Measurements from ENCODE around the gene RGS16.

RGS16 gene

GRCh38 chr1:182629080-182629479 is 24.9 kb upstream of the RGS16 start:
- no peak for DNase-seq

GRCh38 chr1:182628657-182629056 is 24.5 kb upstream of the RGS16 start:
- DNase-seq: no peak

DNA sequence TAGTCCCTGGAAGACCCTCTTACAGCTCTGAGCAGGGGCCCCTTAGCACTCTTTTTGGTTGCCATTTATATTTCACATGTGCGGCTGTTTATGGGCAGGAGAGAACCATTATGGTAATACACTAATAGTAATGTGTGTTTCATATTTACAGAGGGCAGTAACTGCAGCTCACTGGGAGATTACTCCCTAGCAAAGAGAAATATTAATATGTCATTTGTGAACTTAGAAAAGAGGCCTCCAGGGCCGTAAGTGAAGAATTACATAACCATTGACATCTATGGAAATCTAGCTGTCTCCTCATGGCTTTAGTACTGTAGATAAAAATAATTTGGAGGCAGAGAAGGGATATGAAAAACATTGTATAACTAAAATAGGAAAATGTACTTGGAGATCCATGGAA is 23.4 kb upstream of the RGS16 start:
- DNase-seq: no peak

DNA sequence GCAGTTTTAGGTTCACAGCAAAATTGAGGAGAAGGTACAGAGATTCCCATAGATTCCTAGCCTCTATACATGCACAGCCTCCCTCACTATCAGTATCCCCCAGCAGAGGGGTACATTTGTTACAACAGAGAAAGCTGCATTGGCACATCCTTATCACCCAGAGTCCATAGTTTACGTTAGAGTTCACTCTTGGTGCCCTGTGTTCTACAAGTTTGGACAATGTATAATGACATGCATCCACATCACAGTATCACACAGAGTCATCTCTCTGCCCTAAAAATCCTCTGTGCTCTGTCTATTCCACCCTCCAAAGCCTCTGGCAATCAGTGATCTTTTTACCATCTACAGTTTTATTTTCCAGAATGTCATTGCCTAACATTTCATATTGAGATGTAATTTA is 22.3 kb upstream of the RGS16 start:
- DNase-seq: no peak

DNA sequence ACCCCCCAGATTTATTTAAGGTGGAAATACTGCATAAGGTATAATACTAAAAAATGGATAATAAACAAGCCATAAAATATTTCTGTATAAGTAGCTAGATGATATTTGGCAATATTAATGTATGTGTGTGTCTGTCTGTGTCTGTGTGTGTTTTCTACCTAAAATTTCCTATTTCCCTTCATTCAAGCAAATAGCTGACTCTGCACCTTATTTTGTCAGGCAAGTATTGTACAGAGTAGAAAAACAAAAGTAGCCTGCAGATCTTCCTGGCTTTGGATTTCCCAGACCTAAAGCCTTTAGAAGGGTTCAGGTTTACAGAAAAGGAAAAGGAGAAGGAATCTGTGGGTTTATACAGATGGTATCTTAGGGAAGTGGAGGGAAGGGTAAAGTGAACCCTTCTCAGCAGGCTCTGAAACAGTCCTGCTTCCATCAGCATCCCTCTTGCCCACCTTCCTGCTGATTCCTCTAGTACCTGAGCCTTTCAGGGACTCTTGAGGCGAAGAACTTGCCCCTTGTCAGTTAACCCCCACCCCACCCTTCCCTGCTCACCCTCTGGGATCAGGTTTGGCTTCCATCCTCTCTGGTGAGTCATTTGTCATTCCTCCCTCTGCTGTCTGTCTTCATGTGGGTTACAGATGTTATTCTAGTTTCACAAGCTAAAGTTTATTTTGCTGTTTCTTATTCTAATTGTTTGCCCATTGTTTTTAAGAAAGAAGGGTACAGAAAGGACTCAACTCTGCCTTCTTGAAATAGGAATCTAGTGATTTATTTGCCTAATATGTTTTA is 21.7 kb upstream of the RGS16 start:
- no peak for DNase-seq

GRCh38 chr1:182625024-182625423 is 20.8 kb upstream of the RGS16 start:
- no peak for DNase-seq

GRCh38 chr1:182624577-182624976 is 20.4 kb upstream of the RGS16 start:
- no peak for DNase-seq

GRCh38 chr1:182622901-182623528 is 18.8 kb upstream of the RGS16 start:
- DNase-seq: no peak

DNA sequence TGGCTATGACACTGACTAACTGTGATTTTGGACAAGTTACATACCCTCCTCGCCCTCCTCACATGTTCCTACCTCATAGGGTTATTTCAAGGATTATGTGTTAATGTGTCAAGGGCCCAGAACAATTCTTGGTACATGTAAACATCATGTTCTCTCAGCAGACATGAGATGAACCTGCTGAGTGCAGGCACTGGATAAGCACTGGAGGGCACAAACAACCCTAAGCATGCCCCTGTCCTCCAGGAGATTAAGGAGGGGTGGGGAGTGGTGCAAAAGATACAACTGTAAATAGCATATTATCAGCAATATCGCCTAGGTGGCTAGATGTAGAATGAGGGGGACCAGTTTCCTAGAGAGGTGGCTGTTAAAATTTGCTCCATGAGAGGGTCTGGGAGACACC is 17.7 kb upstream of the RGS16 start:
- DNase-seq: no peak

- DNase-seq: no peak
Observed at GRCh38 chr1:182620924-182621585, 16.9 kb upstream of the RGS16 start.

GRCh38 chr1:182617734-182618351 is 13.7 kb upstream of the RGS16 start:
- DNase-seq: peak; percentile 80

DNA sequence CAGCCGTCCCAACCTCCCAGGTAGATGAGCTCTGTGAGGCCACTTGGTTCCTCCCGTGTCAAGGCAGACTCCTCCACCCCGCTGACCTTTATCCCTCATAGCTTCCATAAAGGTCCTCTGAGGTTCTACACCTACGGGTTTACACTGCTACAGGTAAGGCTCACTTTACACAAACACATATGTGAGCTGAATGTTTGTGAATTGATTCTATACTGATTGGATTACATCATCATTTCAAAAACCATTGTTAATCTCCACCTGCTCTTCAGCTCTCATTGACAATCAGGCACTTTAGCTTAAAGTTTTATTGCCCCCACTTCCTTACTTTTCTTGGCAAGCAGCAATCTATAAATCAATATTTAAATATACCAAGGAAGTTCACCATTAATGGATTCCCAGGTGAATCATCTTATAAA is 12.8 kb upstream of the RGS16 start:
- DNase-seq: no peak

DNA sequence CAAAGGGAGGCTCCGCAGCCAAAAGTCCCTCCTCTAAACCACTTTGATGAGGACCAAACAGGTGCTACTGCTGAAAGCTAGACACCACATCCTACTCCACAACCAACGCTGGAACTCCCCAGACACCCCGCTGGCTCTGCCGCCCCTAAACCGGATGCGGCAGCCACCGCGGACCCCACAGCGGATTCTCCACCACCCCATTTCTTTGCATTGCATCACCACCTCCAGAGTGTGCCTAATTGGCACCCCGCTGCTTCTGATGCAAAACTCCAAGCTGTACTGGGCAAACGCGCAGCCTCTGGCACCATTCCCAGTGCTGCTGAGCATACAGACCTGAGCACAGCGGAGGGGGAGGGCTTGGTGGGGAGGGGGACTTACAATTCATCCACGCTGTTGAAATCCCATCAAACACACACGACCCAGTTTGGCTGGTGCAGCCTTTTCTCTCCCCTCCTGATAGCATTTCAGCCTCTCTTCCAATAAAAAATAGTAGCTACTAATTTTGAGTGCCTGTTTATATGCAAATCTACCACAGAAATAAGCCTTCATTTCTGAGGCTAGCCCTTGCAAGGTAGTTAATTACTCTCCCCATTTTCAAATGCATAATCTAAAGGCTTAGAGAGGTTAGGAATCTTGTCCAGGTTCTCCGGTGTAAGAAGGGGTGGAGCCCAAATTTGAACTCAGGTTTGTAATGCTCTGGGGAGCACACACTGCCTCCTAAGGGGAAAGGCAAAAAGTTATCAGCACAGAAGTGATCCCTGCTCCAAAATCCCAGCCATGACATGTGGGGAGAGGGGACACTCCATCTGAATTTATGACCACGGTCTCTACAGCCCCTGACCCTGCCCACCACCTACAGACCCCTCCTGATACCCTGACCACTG is 12.2 kb upstream of the RGS16 start:
- peak; percentile 88 for DNase-seq

- peak; percentile 37 for DNase-seq
Observed at GRCh38 chr1:182615468-182616129, 11.4 kb upstream of the RGS16 start.

- DNase-seq: peak; percentile 62
Observed at GRCh38 chr1:182614796-182615454, 10.7 kb upstream of the RGS16 start.

GRCh38 chr1:182611787-182612186 is 7.6 kb upstream of the RGS16 start:
- DNase-seq: peak; percentile 98

DNA sequence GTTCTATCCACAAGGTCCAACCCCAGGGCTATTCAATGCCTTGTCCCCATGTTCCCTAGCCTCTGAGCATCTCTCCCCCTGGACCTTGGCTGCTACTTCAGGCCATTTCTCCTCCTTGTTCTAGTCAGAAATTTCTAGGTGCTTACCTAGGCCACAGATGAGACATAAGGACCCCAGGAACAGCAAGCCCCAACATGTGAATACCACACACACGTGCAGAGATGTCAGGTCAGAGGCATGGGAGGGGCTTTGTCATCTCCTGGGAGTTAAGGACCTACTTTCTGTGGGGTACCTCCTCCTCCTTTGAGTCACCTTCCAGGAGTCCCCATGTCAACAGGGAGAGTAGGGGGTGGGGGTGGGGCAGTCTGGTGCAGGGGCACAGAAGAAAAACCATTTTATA is 7.1 kb upstream of the RGS16 start:
- no peak for DNase-seq

- peak; percentile 45 for DNase-seq
Observed at GRCh38 chr1:182610606-182611194, 6.5 kb upstream of the RGS16 start.

DNA sequence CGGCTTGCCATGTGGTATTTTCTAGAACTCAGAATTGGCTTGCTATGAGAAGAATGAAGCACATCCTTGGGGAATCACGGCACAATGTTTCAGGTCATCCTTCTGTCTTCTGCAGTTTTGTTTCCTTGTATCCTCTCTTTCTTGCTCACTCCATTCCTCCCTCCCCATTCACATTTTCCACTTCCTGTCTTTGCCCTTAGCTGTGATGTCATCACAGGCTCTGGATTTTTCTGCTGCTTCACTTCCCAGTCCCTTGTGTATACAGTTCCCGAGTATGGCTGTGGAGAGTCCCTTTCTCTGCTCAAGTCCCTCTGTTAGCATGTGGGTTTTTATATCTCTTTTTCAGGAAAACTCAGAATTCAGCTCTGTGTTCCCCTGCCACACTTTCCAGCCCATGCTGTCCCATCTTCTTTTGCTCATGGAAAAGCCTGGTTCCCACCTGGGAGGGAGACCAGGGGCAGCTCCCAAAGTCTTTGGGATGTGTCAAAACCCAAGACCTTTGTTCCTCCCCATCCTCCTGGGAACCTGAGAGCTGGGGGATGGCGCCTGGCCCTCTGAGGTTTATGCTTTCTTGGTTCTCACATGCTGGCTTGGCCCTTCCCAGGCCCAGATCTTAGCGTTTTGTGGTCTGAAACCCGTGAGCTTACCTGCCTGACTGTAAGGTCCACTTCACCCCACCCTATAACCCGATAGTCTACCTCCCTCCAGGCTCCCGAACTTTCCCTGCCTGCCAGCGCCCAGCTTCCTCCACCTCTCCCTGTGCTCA is 4.8 kb upstream of the RGS16 start:
- no peak for DNase-seq

- DNase-seq: no peak
Observed at GRCh38 chr1:182608236-182608635, 4.0 kb upstream of the RGS16 start.
